ENCODE data around the gene FHL1. TPM values are rescaled to one million over a fixed set of nuclear protein-coding genes. Genes with fewer than 3 reads are reported as not detected.
"Not testable (repeated sequence)": the region's sequence is repeated elsewhere in the genome, so short reads cannot be mapped to it uniquely, and the experiment has no call there.

Gene FHL1
- total RNA-seq, 3 donors from 2014 or later = 36.8 to 472 (median 53.2) TPM

DNA sequence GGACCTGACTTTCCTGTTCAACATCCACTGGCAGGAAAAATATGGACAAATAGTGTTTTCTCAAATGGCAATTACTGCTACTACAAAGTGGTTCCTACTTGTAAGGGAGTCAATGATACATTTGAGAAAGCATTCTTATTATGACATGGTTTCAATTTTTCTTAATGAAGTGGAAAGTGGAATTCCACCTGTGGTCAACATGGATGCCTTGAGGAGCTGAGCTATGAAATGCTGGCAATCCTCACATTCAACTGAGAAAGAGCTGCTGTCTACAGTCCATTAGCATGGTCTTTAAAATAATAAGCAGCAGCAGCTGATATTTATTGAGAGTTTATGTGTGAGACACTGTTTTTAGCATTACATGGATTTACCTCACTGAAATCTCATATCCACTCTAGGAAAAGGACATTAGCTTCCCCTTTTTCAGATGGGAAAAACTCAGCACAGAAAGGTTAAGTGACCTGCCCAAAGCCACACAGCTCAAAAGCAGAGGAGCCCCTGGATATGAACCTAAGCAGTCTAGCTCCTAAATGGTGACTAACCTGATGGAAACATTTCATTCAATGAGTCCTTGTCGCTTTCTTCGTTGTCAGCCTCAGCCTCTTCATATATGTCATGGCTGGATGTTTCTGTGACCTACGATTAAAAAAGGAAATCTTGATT lies 74.6 kb downstream of the FHL1 start:
- TF ChIP-seq, protein P1, sequence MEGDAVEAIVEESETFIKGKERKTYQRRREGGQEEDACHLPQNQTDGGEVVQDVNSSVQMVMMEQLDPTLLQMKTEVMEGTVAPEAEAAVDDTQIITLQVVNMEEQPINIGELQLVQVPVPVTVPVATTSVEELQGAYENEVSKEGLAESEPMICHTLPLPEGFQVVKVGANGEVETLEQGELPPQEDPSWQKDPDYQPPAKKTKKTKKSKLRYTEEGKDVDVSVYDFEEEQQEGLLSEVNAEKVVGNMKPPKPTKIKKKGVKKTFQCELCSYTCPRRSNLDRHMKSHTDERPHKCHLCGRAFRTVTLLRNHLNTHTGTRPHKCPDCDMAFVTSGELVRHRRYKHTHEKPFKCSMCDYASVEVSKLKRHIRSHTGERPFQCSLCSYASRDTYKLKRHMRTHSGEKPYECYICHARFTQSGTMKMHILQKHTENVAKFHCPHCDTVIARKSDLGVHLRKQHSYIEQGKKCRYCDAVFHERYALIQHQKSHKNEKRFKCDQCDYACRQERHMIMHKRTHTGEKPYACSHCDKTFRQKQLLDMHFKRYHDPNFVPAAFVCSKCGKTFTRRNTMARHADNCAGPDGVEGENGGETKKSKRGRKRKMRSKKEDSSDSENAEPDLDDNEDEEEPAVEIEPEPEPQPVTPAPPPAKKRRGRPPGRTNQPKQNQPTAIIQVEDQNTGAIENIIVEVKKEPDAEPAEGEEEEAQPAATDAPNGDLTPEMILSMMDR (IDR thresholded peaks at IDR 0.05) = no peak
- ATAC-seq (no peak), DNase-seq (no peak)
- Histone ChIP-seq H3K4me3 (no peak overlapping the region), H3K36me3 (ENCODE audit: low read depth) (no peaks in the 10 kb centered on the region), H3K4me1 (ENCODE audit: low read depth) (no peaks in the 10 kb centered on the region), H3K9me3 (no peaks in the 10 kb centered on the region)
- intact Hi-C loops (cut with DNase I, micrococcal nuclease) = no loop called here

DNA sequence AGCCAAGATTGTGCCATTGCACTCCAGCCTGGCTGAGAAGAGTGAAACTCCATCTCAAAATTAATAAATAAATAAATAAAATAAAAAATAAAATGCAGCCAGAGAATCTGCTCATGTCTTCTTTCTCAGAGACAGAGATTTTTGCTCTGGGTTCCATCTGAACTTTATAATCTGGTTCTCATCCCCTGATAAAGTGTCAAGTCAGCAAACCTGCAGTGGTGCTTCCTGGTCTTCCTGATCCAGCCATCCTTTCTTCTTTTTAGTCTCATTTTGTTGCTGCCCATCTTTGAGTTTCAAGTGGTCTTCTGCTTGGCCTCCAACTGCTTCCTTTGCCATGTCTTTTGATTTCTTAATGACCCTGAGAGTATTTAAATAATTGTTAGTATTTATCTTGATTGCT lies 79.7 kb downstream of the FHL1 start:
- DNase-seq (no peak), ATAC-seq (no peak)
- H3K9me3 ChIP-seq = no peaks in the 10 kb centered on the region
- H3K4me3 ChIP-seq = no peak overlapping the region
- H3K36me3 ChIP-seq (ENCODE audit: low read depth) = no peaks in the 10 kb centered on the region
- intact Hi-C loops (cut with DNase I, micrococcal nuclease) = no loop called here
- H3K4me1 ChIP-seq (ENCODE audit: low read depth) = no peaks in the 10 kb centered on the region
- TF ChIP-seq, protein P1 (IDR thresholded peaks at IDR 0.05) = no peak

DNA sequence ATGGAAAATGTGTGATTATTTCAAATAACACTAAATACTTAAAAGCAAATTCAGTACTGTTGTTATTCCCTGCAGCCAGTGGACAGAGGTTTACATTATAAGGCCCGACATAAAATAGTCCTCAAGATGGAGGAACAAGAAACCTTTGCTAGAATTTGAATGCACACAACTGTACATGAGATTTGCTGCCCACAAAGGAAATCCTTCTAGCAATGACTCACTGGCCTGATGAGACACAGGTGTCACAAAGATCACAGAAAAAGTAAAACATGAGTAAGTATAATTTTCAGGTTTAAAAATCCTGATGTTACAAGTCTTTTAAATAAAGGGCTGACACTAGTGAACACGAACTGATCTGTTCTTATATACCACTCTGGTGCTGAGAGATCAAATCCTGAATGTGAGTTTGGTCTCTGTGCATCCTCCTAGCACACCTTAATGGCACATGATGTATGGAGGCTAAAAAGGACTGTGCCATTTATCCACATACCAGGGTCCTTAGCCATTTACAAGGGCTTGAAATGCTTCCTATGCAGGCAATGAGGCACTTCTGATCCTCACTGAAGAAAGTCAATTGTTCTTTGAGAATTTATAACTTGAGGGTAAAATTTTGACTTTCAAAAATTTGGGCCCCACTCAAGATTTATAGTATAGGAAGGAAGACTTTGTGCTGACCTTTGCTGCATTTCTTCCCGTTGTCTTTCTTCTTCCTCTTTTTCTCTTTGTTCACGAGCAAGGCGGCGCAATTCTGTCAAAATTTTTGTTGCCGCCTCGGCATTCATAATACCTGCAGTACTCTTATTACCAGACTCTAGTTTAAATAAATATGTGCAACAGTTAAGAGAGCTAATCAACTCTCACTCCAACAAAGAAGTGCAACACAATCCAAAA lies 80.9 kb downstream of the FHL1 start:
- Histone ChIP-seq H3K4me1 (ENCODE audit: low read depth) (no peaks in the 10 kb centered on the region), H3K9me3 (no peaks in the 10 kb centered on the region), H3K36me3 (ENCODE audit: low read depth) (no peaks in the 10 kb centered on the region), H3K4me3 (no peak overlapping the region)
- intact Hi-C loops (cut with DNase I, micrococcal nuclease) = no loop called here
- DNase-seq (no peak), ATAC-seq (no peak)
- TF ChIP-seq, protein P1 (IDR thresholded peaks at IDR 0.05) = no peak

DNA sequence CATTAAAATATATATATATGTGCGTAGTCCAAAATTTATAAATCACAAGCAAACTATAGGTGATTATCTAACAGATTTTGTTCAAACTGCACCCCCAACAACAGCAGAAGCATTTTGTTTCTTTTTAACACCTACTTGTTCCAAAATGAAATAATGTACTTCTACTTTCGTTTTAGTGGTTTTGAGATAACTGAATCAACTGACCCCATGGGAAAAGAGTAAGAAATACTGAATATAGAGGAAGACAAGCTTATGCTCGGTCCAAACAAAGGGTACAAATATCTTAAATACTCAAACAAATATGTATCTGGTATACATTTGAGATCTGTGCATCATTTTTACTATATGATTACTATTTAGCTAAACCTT lies 81.5 kb downstream of the FHL1 start:
- intact Hi-C loops (cut with DNase I, micrococcal nuclease) = no loop called here
- H3K9me3 ChIP-seq = no peaks in the 10 kb centered on the region
- no peak for DNase-seq
- no peaks in the 10 kb centered on the region for H3K4me1 ChIP-seq (ENCODE audit: low read depth)
- TF ChIP-seq, protein P1 (IDR thresholded peaks at IDR 0.05) = no peak
- no peak overlapping the region for H3K4me3 ChIP-seq
- ATAC-seq = no peak
- H3K36me3 ChIP-seq (ENCODE audit: low read depth) = no peaks in the 10 kb centered on the region

DNA sequence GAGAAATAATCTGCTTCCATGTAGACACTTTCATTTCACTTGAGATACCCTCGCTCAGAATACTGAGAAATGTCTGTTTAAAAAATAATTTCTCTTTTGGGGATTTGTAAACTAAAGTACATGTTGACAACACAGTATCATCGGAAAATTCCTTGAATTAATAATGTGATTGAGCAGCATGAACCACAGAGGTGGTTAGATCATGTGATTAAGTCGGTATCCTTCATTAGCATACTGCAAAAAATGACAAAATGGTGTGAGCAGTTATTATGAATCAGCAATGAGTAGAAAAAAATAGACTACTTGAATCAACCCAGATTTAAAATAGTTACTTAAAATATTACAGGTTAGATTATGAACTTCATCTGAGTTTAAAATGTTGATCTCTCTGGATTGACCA lies 89.7 kb downstream of the FHL1 start:
- no peak for DNase-seq
- no peaks in the 10 kb centered on the region for H3K9me3 ChIP-seq
- TF ChIP-seq, protein P1 (IDR thresholded peaks at IDR 0.05) = no peak
- intact Hi-C loops (cut with DNase I, micrococcal nuclease) = no loop called here
- ATAC-seq = no peak
- no peaks in the 10 kb centered on the region for H3K4me1 ChIP-seq (ENCODE audit: low read depth)
- H3K4me3 ChIP-seq = no peak overlapping the region
- H3K36me3 ChIP-seq (ENCODE audit: low read depth) = no peaks in the 10 kb centered on the region

DNA sequence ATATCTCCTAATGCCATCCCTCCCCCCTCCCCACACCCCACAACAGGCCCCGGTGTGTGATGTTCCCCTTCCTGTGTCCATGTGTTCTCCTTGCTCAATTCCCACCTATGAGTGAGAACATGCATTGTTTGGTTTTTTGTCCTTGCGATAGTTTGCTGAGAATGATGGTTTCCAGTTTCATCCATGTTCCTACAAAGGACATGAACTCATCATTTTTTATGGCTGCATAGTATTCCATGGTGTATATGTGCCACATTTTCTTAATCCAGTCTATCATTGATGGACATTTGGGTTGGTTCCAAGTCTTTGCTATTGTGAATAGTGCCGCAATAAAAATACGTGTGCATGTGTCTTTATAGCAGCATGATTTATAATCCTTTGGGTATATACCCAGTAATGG lies 90.5 kb downstream of the FHL1 start:
- intact Hi-C loops (cut with DNase I, micrococcal nuclease); ATAC-seq; DNase-seq; H3K9me3 ChIP-seq; H3K4me3 ChIP-seq; H3K4me1 ChIP-seq (ENCODE audit: low read depth); H3K36me3 ChIP-seq (ENCODE audit: low read depth): not testable (repeated sequence)
